HepG2 (cell line): ENCODE measurements around the gene KLHL12.
"Not testable (repeated sequence)": the region's sequence is repeated elsewhere in the genome, so short reads cannot be mapped to it uniquely, and the experiment has no call there.

Experiments used
- PHF8 ChIP-seq: sonication (generic); formaldehyde crosslinking; IDR thresholded peaks from 2 replicates; pipeline ENCODE4 v1.5.0; 2020; ENCODE audit warnings: missing genetic modification reagents
- ZNF335 ChIP-seq: sonication (generic); formaldehyde crosslinking; IDR thresholded peaks from 2 replicates; pipeline ENCODE4 v1.4.0; 2020; ENCODE audit warnings: missing genetic modification reagents

DNA sequence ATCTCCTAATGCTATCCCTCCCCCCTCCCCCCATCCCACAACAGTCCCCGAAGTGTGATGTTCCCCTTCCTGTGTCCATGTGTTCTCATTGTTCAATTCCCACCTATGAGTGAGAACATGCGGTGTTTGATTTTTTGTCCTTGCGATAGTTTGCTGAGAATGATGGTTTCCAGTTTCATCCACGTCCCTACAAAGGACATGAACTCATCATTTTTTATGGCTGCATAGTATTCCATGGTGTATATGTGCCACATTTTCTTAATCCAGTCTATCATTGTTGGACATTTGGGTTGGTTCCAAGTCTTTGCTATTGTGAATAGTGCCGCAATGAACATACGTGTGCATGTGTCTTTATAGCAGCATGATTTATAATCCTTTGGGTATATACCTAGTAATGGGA is 9.4 kb upstream of the KLHL12 start:
- TF ChIP-seq PHF8, ZNF335 (CRISPR knock-in tag): not testable (repeated sequence)
